ENCODE data around the gene LIX1L. TPM values are rescaled to one million over a fixed set of nuclear protein-coding genes. Genes with fewer than 3 reads are reported as not detected.
"Not testable (repeated sequence)": the region's sequence is repeated elsewhere in the genome, so short reads cannot be mapped to it uniquely, and the experiment has no call there.

Gene LIX1L
- total and polyA plus RNA-seq, 12 donors = 7.1 to 30.0 (median 23.8) TPM

DNA sequence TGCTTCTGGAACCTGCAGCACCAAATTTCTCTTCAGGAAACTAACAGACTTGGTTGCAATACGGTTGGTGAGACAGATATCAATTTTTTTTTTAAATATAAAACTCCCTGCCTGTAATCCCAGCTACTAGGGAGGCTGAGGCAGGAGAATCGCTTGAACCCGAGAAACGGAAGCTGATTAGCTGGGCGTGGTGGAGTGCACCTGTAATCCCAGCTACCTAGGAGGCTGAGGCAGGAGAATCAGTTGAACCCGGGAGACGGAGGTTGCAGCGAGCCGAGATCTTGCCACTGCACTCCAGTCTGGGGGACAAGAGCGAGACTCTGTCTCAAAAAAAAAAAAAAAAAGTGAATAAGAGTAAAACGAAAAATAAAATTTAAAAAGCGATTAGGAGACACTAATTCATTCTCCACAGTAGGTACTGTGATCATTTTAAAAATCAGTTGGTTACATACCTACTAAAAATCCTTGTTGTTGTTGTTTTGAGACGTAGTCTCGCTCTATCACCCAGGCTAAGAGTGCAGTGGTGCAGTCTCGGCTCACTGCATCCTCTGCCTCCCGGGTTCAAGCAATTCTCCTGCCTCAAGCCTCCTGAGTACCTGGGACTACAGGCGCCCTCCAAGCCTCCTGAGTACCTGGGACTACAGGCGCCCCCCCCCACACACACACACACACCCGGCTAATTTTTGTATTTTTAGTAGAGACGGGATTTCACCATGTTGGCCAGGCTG is 29.7 kb downstream of the LIX1L start:
- Histone ChIP-seq H3K27me3 (no peaks in the 10 kb centered on the region), H3K36me3 (peaks cover 0 to 53% (median 12%) of the 10 kb centered on the region in 9 donors), H3K4me3 (peak overlapping the region; percentile 54 to 82 (median 72)), H3K4me1 (peaks cover 6 to 20% (median 18%) of the 10 kb centered on the region in 9 donors), H3K27ac (peak overlapping the region; percentile 58 to 98 (median 94)), H3K9me3 (no peaks in the 10 kb centered on the region)
- ATAC-seq (peak in 1 of 8 donors; percentile 33), DNase-seq (no peak)
- TF ChIP-seq, protein P1, sequence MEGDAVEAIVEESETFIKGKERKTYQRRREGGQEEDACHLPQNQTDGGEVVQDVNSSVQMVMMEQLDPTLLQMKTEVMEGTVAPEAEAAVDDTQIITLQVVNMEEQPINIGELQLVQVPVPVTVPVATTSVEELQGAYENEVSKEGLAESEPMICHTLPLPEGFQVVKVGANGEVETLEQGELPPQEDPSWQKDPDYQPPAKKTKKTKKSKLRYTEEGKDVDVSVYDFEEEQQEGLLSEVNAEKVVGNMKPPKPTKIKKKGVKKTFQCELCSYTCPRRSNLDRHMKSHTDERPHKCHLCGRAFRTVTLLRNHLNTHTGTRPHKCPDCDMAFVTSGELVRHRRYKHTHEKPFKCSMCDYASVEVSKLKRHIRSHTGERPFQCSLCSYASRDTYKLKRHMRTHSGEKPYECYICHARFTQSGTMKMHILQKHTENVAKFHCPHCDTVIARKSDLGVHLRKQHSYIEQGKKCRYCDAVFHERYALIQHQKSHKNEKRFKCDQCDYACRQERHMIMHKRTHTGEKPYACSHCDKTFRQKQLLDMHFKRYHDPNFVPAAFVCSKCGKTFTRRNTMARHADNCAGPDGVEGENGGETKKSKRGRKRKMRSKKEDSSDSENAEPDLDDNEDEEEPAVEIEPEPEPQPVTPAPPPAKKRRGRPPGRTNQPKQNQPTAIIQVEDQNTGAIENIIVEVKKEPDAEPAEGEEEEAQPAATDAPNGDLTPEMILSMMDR (IDR thresholded peaks at IDR 0.05) = no peak
- intact Hi-C loops (cut with DNase I) = loop anchor here in 6 of 10 donors (1.0 to 5.0 kb wide), 4 partner anchors 28 to 34 kb away; partner anchors contain the start of genes ANKRD34A (in 3 of the 6) and POLR3GL (in 3 of the 6)
- WGBS, 2 donors = 68 to 69% methylated on average over 20 of the region's 20 CpGs

DNA sequence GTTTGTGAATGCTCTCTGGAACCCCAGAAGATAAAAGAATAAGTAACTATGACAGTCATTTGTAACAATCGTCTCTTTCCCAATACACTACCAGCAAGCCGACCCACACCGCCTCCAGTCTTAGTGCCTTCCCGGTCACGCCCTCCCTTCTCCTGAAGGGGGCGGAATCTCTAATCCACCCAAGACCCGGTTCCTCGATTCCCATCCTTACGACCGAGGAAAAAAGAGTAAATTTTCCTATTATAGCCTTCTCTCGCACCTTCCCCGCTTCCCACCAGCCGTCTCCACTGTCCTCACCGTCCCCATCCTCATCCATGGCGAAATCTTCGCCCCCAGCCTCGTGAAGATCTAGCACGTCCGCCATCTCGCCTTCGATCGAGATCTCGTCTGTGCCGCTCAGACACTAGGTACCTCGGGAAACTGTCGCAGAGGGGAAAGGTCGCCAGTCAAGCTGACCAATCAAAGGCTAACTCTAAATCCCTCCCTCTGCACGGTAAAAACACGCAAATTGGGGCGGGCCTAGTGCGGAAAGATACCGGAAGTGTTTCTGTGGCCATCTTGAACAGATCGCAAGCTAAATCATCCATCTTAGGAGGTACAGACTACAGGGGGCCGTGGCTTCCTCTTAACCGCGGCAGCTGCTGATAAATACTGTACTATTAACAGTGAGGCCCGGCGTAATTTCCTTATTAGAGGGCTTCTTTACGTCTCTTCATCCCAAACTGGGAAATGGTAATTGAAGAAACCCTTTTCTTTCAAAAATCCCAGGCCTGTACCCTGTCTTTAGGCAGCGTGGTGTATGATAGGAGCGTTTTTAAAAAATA is 30.5 kb downstream of the LIX1L start, which contains the start of gene RBM8A:
Gene RBM8A (minus strand): TSS at position 422 of the 824 bp plus-strand sequence. CDS start 58 bp downstream, at position 364.
- peak; percentile 96 to 99 (median 99) for ATAC-seq
- peak within 1 kb of the TSS; percentile 58 to 98 (median 94) for H3K27ac ChIP-seq

DNA sequence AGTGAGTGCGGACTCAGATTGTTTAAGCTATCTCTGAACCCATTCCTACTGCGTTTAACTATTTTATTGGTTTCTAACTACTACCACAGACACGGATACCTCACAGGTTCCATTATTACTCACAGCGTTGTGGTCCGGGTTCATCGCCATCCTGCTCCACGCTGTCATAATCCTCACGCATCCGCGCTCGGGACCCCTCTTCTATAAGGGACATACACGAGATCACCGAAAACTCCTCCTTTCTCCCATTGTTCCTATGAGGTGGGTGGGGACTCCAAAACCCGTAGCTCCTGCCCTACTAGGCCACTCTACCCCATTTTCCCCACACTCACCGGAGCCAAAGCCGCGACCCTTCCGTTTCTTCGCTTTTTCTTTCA is 31.1 kb downstream of the LIX1L start:
- 5 to 7% methylated on average over 19 of the region's 19 CpGs for WGBS, 2 donors
- no peak for DNase-seq
- Histone ChIP-seq H3K4me3 (peak overlapping the region; percentile 54 to 82 (median 72)), H3K4me1 (peaks cover 6 to 20% (median 17%) of the 10 kb centered on the region in 9 donors), H3K27ac (peak overlapping the region; percentile 58 to 98 (median 94)), H3K36me3 (peaks cover 0 to 49% (median 18%) of the 10 kb centered on the region in 9 donors), H3K27me3 (no peaks in the 10 kb centered on the region), H3K9me3 (no peaks in the 10 kb centered on the region)
- peak in 4 of 8 donors; percentile 1 to 10 (median 2) for ATAC-seq
- intact Hi-C loops (cut with DNase I) = loop anchor here in 6 of 10 donors (1.0 to 5.0 kb wide), 4 partner anchors 30 to 36 kb away; partner anchors contain the start of genes ANKRD34A (in 3 of the 6) and POLR3GL (in 3 of the 6)
- TF ChIP-seq, protein P1 (IDR thresholded peaks at IDR 0.05) = no peak

More for the DNA sequence above, 30.5 kb downstream of the LIX1L start, which contains the start of gene RBM8A:
- Histone ChIP-seq H3K27me3 (no peaks in the 10 kb centered on the region), H3K36me3 (peaks cover 0 to 52% (median 16%) of the 10 kb centered on the region in 9 donors), H3K4me3 (peak within 1 kb of the TSS; percentile 54 to 82 (median 72)), H3K4me1 (peaks cover 6 to 20% (median 17%) of the 10 kb centered on the region in 9 donors), H3K9me3 (no peaks in the 10 kb centered on the region)
- intact Hi-C loops (cut with DNase I) = loop anchor here in 6 of 10 donors (1.0 to 5.0 kb wide), 4 partner anchors 29 to 35 kb away; partner anchors contain the start of genes ANKRD34A (in 3 of the 6) and POLR3GL (in 3 of the 6)
- DNase-seq = peak; percentile 86 to 98
- WGBS, 2 donors = 0% methylated on average over 41 of the region's 41 CpGs
- TF ChIP-seq, protein P1 (IDR thresholded peaks at IDR 0.05) = peak; percentile 33 to 75 (median 63)

DNA sequence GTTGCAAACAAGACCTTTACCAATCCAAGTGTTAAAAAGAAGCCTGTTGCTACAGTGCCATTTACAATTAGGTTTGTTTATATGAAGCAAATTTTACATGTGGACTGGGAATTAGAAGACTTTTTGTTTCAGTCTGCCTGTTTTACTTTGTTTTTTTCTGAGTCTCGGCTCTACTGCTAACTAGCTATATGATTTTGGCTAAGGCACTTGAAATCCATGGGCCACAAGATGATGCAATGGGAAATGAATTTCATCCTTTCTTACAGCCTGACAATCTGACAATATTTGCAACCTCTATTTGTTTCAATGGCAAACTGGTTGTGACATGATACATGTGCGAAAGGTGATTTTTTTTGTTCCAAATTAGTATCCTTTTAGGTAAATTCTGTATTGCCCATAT is 35.6 kb downstream of the LIX1L start:
- WGBS, 2 donors = 75 to 82% methylated on average over 2 of the region's 2 CpGs

DNA sequence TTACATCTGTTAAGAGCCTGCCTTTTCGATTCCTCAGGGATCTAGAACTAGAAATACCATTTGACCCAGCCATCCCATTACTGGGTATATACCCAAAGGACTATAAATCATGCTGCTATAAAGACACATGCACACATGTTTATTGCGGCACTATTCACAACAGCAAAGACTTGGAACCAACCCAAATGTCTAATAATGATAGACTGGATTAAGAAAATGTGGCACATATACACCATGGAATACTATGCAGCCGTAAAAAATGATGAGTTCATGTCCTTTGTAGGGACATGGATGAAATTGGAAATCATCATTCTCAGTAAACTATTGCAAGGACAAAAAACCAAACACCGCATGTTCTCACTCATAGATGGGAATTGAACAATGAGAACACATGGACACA is 37.5 kb downstream of the LIX1L start:
- DNase-seq = not testable (repeated sequence)

More for the DNA sequence above, 35.6 kb downstream of the LIX1L start:
- intact Hi-C loops (cut with DNase I) = no loop called here
- Histone ChIP-seq H3K4me3 (no peak overlapping the region), H3K27ac (no peak overlapping the region), H3K27me3 (no peaks in the 10 kb centered on the region), H3K9me3 (no peaks in the 10 kb centered on the region), H3K36me3 (peaks cover 0 to 41% (median 18%) of the 10 kb centered on the region in 9 donors), H3K4me1 (peaks cover 10 to 37% (median 30%) of the 10 kb centered on the region in 9 donors)
- ATAC-seq = no peak
- DNase-seq = no peak
- TF ChIP-seq, protein P1 (IDR thresholded peaks at IDR 0.05) = no peak

More for the DNA sequence above, 37.5 kb downstream of the LIX1L start:
- Histone ChIP-seq H3K4me3 (peak overlapping the region in 1 of 10 donors; percentile 99), H3K4me1 (peaks cover 3 to 34% (median 26%) of the 10 kb centered on the region in 9 donors), H3K36me3 (peaks cover 0 to 50% (median 17%) of the 10 kb centered on the region in 9 donors)
- H3K27me3 ChIP-seq; intact Hi-C loops (cut with DNase I); H3K27ac ChIP-seq; H3K9me3 ChIP-seq; ATAC-seq: not testable (repeated sequence)
- 91 to 97% methylated on average over 2 to 3 of the region's 4 CpGs for WGBS, 2 donors

Data from heart right ventricle (tissue), 16 donors.